ENCODE data around the gene CRTAC1.

GRCh38 chr10:97825020-97825760 lies 205.2 kb downstream of the CRTAC1 start:
- TF ChIP-seq EZH2 (IDR thresholded peaks at IDR 0.05; ENCODE audit: borderline replicate concordance, low read length) (no peak), CTCF (conservative IDR thresholded peaks at IDR 0.05 in 1 of 2, IDR thresholded peaks at IDR 0.05 in 1 of 2; ENCODE audit: extremely low read depth in 1 of 2, insufficient read depth in 1 of 2, low read depth in 1 of 2, low read length in 2 of 2) (no peak)
